HG02852 (cell line): ENCODE data around the gene MON2.
A peak's percentile ranks its signal among the peaks of the same experiment; 100 is the strongest.

ENCODE experiments used
- ATAC-seq: cut with Tn5 transposase; IDR thresholded peaks from one replicate; pipeline ENCODE4 v1.9.1; 2021; ENCODE audit warnings: mild to moderate bottlenecking, moderate library complexity; ENCODE audit not compliant: unreplicated experiment

The MON2 gene

GRCh38 chr12:62604373-62604772 lies 137.7 kb downstream of the MON2 start:
- no peak for ATAC-seq

- no peak for ATAC-seq
These were observed 138.2 kb downstream of the MON2 start for GRCh38 chr12:62604871-62605270.

- ATAC-seq = no peak
These were observed 139.4 kb downstream of the MON2 start for GRCh38 chr12:62605981-62606380.

- ATAC-seq = no peak
These were observed 140.0 kb downstream of the MON2 start for GRCh38 chr12:62606654-62607053.

- no peak for ATAC-seq
These were observed 146.5 kb downstream of the MON2 start for GRCh38 chr12:62613081-62613480.

- no peak for ATAC-seq
These were observed 151.7 kb downstream of the MON2 start for GRCh38 chr12:62618319-62618718.

- no peak for ATAC-seq
These were observed 152.3 kb downstream of the MON2 start for GRCh38 chr12:62618930-62619329.

- ATAC-seq = no peak
These were observed 154.5 kb downstream of the MON2 start for GRCh38 chr12:62621101-62621638.

GRCh38 chr12:62622177-62622576 lies 155.6 kb downstream of the MON2 start:
- no peak for ATAC-seq

GRCh38 chr12:62625228-62625627 lies 158.6 kb downstream of the MON2 start:
- ATAC-seq = no peak

GRCh38 chr12:62627181-62627580 lies 160.6 kb downstream of the MON2 start:
- ATAC-seq = no peak

GRCh38 chr12:62629413-62629812 lies 162.8 kb downstream of the MON2 start:
- no peak for ATAC-seq

GRCh38 chr12:62629971-62630739 lies 163.5 kb downstream of the MON2 start:
- no peak for ATAC-seq

- ATAC-seq = peak; percentile 75
These were observed 165.1 kb downstream of the MON2 start for GRCh38 chr12:62631471-62632410.

GRCh38 chr12:62632411-62632918 lies 165.8 kb downstream of the MON2 start:
- ATAC-seq = peak; percentile 34

GRCh38 chr12:62635649-62636048 lies 169.0 kb downstream of the MON2 start:
- ATAC-seq = no peak

- no peak for ATAC-seq
These were observed 171.1 kb downstream of the MON2 start for GRCh38 chr12:62637679-62638078.

GRCh38 chr12:62640910-62641448 lies 174.4 kb downstream of the MON2 start:
- ATAC-seq = peak; percentile 94

- ATAC-seq = no peak
These were observed 175.9 kb downstream of the MON2 start for GRCh38 chr12:62642486-62642885.

GRCh38 chr12:62643486-62643885 lies 176.9 kb downstream of the MON2 start:
- no peak for ATAC-seq

- ATAC-seq = no peak
These were observed 179.9 kb downstream of the MON2 start for GRCh38 chr12:62646566-62646965.
